WTC11 (cell line): Measurements from ENCODE around the gene IVNS1ABP. TPM values are rescaled to one million over a fixed set of nuclear protein-coding genes. Genes with fewer than 3 reads are reported as not detected.
"Not testable (repeated sequence)": the region's sequence is repeated elsewhere in the genome, so short reads cannot be mapped to it uniquely, and the experiment has no call there.

ENCODE experiments used
- ATAC-seq: fragments of 200-7000 bp; cut with Tn5 transposase; 2 replicates; pipeline ENCODE4 v1.10.0; 2021; ENCODE audit warnings: mild to moderate bottlenecking, moderate library complexity
- CTCF ChIA-PET: fragments of 300-600 bp; sonication (Branson Sonifier 250); formaldehyde crosslinking; loops from one replicate; lab custom pipeline; 2021; ENCODE audit warnings: antibody characterized with exemption; lab: Charles Lee
- POLR2A ChIA-PET: fragments of 350-600 bp; sonication (Branson Sonifier 250); formaldehyde crosslinking; loops from one replicate; lab custom pipeline; 2021; ENCODE audit warnings: antibody characterized with exemption; lab: Charles Lee
- DNase-seq: peaks from one replicate; pipeline ENCODE4 v3.0.0; 2021; ENCODE audit warnings: low spot score
- H3K27ac Mint-ChIP-seq: 2 replicates; pipeline ENCODE4 v1.8.0; 2021; ENCODE audit warnings: mixed read lengths
- H3K27me3 Mint-ChIP-seq: 2 replicates; pipeline ENCODE4 v1.8.0; 2021; ENCODE audit warnings: low read depth, mild to moderate bottlenecking, moderate library complexity, mixed read lengths
- H3K36me3 Mint-ChIP-seq: 2 replicates; pipeline ENCODE4 v1.8.0; 2021; ENCODE audit warnings: mixed read lengths
- H3K4me1 Mint-ChIP-seq: 2 replicates; pipeline ENCODE4 v1.8.0; 2022; ENCODE audit warnings: mixed read lengths
- H3K4me3 Mint-ChIP-seq: 2 replicates; pipeline ENCODE4 v1.8.0; 2021; ENCODE audit warnings: mild to moderate bottlenecking, moderate library complexity, mixed read lengths
- H3K9me3 Mint-ChIP-seq: 2 replicates; pipeline ENCODE4 v1.8.0; 2021; ENCODE audit warnings: mixed read lengths
- CBFB ChIP-seq: sonication (generic); formaldehyde crosslinking; IDR thresholded peaks from 2 replicates; pipeline ENCODE4 v1.8.1; 2022; ENCODE audit warnings: mild to moderate bottlenecking, low read depth, missing genetic modification reagents
- CTCF ChIP-seq: fragments of 200-600 bp; IDR thresholded peaks from 2 replicates; pipeline ENCODE4 v1.8.0; 2022; ENCODE audit warnings: antibody characterized with exemption
- EMX1 ChIP-seq: fragments of 250-450 bp; sonication (Bioruptor Pico); IDR thresholded peaks from 2 replicates; pipeline ENCODE4 v1.8.0; 2021; ENCODE audit warnings: mild to moderate bottlenecking
- GRHL2 ChIP-seq: fragments of 250-450 bp; sonication (Bioruptor Pico); IDR thresholded peaks from 2 replicates; pipeline ENCODE4 v1.8.0; 2022; ENCODE audit warnings: mild to moderate bottlenecking, moderate library complexity; ENCODE audit not compliant: insufficient replicate concordance, severe bottlenecking
- HMGXB4 ChIP-seq: sonication (generic); formaldehyde crosslinking; IDR thresholded peaks from 2 replicates; pipeline ENCODE4 v1.8.1; 2023; ENCODE audit warnings: mild to moderate bottlenecking, moderate library complexity, missing genetic modification reagents
- IRF1 ChIP-seq: sonication (generic); formaldehyde crosslinking; IDR thresholded peaks from 2 replicates; pipeline ENCODE4 v1.8.0; 2023; ENCODE audit warnings: missing genetic modification reagents
- IRF2 ChIP-seq: sonication (generic); formaldehyde crosslinking; IDR thresholded peaks from 2 replicates; pipeline ENCODE4 v1.8.0; 2022; ENCODE audit warnings: low read depth, missing genetic modification reagents, borderline replicate concordance
- MYBL2 ChIP-seq: sonication (generic); formaldehyde crosslinking; IDR thresholded peaks from 2 replicates; pipeline ENCODE4 v1.8.1; 2023; ENCODE audit warnings: mild to moderate bottlenecking, moderate library complexity, missing genetic modification reagents
- SOX15 ChIP-seq: fragments of 250-450 bp; sonication (Bioruptor Pico); IDR thresholded peaks from 2 replicates; pipeline ENCODE4 v1.9.0; 2021; ENCODE audit warnings: mild to moderate bottlenecking
- TEAD1 ChIP-seq: sonication (generic); formaldehyde crosslinking; IDR thresholded peaks from 2 replicates; pipeline ENCODE4 v1.8.0; 2022; ENCODE audit warnings: mild to moderate bottlenecking, missing genetic modification reagents
- TP53 ChIP-seq: sonication (generic); formaldehyde crosslinking; IDR thresholded peaks from 2 replicates; pipeline ENCODE4 v1.8.1; 2023; ENCODE audit warnings: mild to moderate bottlenecking, missing genetic modification reagents
- ZBTB43 ChIP-seq: sonication (generic); formaldehyde crosslinking; IDR thresholded peaks from 2 replicates; pipeline ENCODE4 v1.8.1; 2023; ENCODE audit warnings: mild to moderate bottlenecking, missing genetic modification reagents
- ZNF232 ChIP-seq: sonication (generic); formaldehyde crosslinking; IDR thresholded peaks from 2 replicates; pipeline ENCODE4 v1.8.0; 2022; ENCODE audit warnings: mild to moderate bottlenecking, missing genetic modification reagents
- ZNF317 ChIP-seq: sonication (generic); formaldehyde crosslinking; IDR thresholded peaks from 2 replicates; pipeline ENCODE4 v1.8.1; 2023; ENCODE audit warnings: low read depth, mild to moderate bottlenecking, moderate library complexity, missing genetic modification reagents, borderline replicate concordance
- total RNA-seq: library from RNA; stranded (reverse); gene quantifications from 3 replicates; pipeline ENCODE4 v1.2.3, GENCODE V29; 2021
- TF ChIP-seq, protein P1 (sequence below): sonication (generic); formaldehyde crosslinking; IDR thresholded peaks from 2 replicates; pipeline ENCODE4 v1.8.1; 2022; ENCODE audit warnings: low read depth, missing genetic modification reagents, borderline replicate concordance

The IVNS1ABP gene
- total RNA-seq, 1 experiment from 2014 or later: 159 TPM

GRCh38 chr1:185257950-185258208 is 59.2 kb downstream of the IVNS1ABP start (continued):
- no peak for TF ChIP-seq HMGXB4 (CRISPR knock-in tag)
- TF ChIP-seq TP53: no peak

GRCh38 chr1:185257116-185257949 is 59.7 kb downstream of the IVNS1ABP start:
- Mint-ChIP-seq H3K4me1 (peaks cover 20% of the 10 kb centered on the region), H3K4me3 (peak overlapping the region; percentile 74), H3K27ac (peak overlapping the region; percentile 93)
- DNase-seq, H3K9me3 Mint-ChIP-seq, H3K36me3 Mint-ChIP-seq, POLR2A ChIA-PET, H3K27me3 Mint-ChIP-seq, ATAC-seq: not testable (repeated sequence)
- CTCF ChIA-PET: interaction anchor here (1.0 kb wide), 1 partner anchor 339 kb away, joined by 3 read pairs; no protein-coding TSS in a partner anchor

- DNase-seq, H3K4me3 Mint-ChIP-seq, CTCF ChIA-PET, H3K27me3 Mint-ChIP-seq, ATAC-seq, H3K27ac Mint-ChIP-seq, POLR2A ChIA-PET, H3K36me3 Mint-ChIP-seq, H3K9me3 Mint-ChIP-seq: not testable (repeated sequence)
- H3K4me1 Mint-ChIP-seq: peaks cover 20% of the 10 kb centered on the region
Measured at GRCh38 chr1:185255595-185255994, 61.4 kb downstream of the IVNS1ABP start.

GRCh38 chr1:185252404-185252803 is 64.6 kb downstream of the IVNS1ABP start:
- H3K4me3 Mint-ChIP-seq, H3K27me3 Mint-ChIP-seq, H3K36me3 Mint-ChIP-seq, CTCF ChIA-PET, POLR2A ChIA-PET, ATAC-seq, DNase-seq, H3K27ac Mint-ChIP-seq, H3K9me3 Mint-ChIP-seq: not testable (repeated sequence)
- H3K4me1 Mint-ChIP-seq: peaks cover 29% of the 10 kb centered on the region

DNA sequence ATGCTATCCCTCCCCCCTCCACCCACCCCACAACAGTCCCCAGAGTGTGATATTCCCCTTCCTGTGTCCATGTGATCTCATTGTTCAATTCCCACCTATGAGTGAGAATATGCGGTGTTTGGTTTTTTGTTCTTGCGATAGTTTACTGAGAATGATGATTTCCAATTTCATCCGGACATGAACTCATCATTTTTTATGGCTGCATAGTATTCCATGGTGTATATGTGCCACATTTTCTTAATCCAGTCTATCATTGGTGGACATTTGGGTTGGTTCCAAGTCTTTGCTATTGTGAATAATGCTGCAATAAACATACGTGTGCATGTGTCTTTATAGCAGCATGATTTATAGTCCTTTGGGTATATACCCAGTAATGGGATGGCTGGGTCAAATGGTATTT is 65.1 kb downstream of the IVNS1ABP start:
- POLR2A ChIA-PET, H3K4me3 Mint-ChIP-seq, CTCF ChIA-PET, H3K27me3 Mint-ChIP-seq, H3K9me3 Mint-ChIP-seq, H3K36me3 Mint-ChIP-seq, H3K27ac Mint-ChIP-seq, DNase-seq, ATAC-seq: not testable (repeated sequence)
- peaks cover 31% of the 10 kb centered on the region for H3K4me1 Mint-ChIP-seq

GRCh38 chr1:185250063-185250462 is 67.0 kb downstream of the IVNS1ABP start:
- H3K4me3 Mint-ChIP-seq: no peak overlapping the region
- ChIA-PET CTCF (interaction anchor here (1.0 to 1.3 kb wide), 4 partner anchors 11 to 431 kb away, joined by 3 to 4 read pairs (median 3); no protein-coding TSS in a partner anchor), POLR2A (no interaction called here)
- H3K27ac Mint-ChIP-seq: peak overlapping the region; percentile 91
- peaks cover 4% of the 10 kb centered on the region for H3K9me3 Mint-ChIP-seq
- peaks cover 27% of the 10 kb centered on the region for H3K4me1 Mint-ChIP-seq
- ATAC-seq: peak; percentile 41
- TF ChIP-seq TEAD1 (CRISPR knock-in tag): no peak
- no peak for TF ChIP-seq SOX15 (CRISPR knock-in tag)
- TF ChIP-seq IRF2 (CRISPR knock-in tag): no peak
- no peak for TF ChIP-seq CBFB (CRISPR knock-in tag)
- no peak for TF ChIP-seq EMX1 (CRISPR knock-in tag)
- no peak for TF ChIP-seq IRF1 (CRISPR knock-in tag)
- TF ChIP-seq ZBTB43: no peak
- TF ChIP-seq ZNF317 (CRISPR knock-in tag): no peak
- TF ChIP-seq GRHL2 (CRISPR knock-in tag): no peak
- TF ChIP-seq CTCF: no peak
- TF ChIP-seq MYBL2 (CRISPR knock-in tag): no peak
- no peak for TF ChIP-seq ZNF232 (CRISPR knock-in tag)
- TF ChIP-seq, protein P1, sequence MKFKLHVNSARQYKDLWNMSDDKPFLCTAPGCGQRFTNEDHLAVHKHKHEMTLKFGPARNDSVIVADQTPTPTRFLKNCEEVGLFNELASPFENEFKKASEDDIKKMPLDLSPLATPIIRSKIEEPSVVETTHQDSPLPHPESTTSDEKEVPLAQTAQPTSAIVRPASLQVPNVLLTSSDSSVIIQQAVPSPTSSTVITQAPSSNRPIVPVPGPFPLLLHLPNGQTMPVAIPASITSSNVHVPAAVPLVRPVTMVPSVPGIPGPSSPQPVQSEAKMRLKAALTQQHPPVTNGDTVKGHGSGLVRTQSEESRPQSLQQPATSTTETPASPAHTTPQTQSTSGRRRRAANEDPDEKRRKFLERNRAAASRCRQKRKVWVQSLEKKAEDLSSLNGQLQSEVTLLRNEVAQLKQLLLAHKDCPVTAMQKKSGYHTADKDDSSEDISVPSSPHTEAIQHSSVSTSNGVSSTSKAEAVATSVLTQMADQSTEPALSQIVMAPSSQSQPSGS (CRISPR knock-in tag): no peak
- TF ChIP-seq, all 79 proteins: peak for 0
- H3K36me3 Mint-ChIP-seq: peaks cover 4% of the 10 kb centered on the region
- DNase-seq: no peak
- no peaks in the 10 kb centered on the region for H3K27me3 Mint-ChIP-seq
